ENCODE data around the gene AMH.

Gene AMH

DNA sequence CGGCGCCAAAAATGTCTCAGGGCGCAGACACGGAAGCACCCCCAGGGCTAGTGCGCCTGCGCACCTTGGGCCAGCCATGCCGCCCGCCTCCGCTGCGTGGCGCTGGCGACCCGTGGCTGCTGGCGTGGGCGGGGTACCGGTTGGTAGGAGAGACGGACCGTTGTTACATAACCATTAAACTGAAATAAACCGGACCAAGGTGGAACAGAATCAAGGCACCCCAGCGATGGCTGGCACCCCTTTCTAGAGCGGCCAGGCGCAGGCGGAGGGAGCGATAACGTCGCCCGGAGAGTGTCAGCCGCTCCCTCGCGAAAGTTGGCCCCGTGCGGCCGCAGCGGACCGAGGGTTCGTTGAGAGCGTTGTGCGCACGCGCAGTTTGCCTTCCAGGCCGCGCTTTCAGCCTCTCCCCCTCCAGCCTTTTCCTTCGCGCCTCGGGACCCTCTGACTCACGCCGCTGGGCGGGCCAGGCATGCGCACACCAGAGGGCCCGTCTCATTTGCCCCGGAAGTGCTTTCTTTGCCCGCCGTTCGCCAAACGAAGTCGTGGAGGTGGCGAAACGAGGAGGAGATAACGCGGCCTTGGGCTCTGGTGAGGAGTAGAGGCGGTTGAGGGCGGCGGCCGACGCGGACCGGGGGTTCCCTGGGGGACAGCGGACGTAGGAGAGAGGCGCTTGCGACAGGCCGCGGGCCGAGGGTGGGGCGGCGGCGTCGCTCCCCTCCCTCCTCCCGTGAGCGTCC is 12.6 kb upstream of the AMH start, which contains the start of the genes PLEKHJ1 and SF3A2:
PLEKHJ1 (minus strand) TSS at position 16 of the 737 bp plus-strand sequence. CDS start 81 bp downstream, outside the sequence.
SF3A2 (plus strand) TSS at position 511 of the 737 bp plus-strand sequence. CDS start 6,595 bp downstream, outside the sequence.
- DNase-seq = peak; percentile 78

DNA sequence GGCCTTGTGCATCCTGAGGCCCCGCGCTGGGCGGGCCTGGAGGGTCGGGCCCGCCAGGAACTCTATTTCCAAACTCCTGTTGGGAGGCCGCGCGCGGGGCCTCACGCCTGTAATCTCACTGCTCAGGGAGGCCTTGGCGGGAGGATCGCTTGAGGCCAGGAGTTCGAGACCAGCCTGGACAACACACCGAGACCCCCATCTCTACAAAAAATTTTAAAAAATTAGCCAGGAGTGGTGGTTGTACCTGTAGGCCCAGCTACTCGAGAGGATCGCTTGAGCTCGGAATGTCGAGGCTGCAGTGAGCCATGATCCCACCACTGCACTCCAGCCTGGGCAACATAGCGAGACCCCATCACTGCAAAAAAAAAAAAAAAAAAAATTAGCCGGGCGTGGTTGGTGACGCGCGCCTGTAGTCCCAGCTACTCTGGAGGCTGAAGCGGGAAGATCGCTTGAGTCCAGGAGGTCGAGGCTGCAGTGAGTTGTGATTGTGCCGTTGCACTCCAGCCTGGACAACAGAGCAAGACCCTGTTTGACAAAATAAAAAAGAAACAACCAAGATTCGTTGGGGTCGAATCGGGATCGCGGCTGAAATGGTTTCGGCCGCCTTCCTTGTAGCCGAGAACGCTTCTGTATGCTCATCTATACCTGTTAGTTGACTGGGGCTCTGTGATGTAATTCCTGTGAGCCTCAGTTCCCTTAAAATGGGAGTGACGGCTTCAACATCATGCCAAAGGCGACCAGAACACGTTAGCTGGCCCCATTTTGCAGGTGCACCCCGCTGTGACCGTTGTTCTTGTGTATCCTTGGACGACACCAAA is 11.9 kb upstream of the AMH start:
- no peak for DNase-seq

DNA sequence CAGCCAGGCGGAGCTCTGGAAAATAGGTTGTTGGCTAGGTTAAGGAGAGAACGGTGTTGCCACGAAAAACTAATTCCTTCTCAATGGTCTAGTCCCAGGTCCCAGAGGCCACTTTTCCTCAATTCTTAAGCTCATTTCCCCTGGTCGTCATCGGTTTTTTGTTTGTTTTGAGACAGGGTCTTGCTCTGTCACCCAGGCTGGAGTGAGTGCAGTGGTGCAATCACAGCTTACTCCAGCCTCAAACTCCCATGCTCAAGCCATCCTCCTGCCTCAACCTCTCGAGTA is 11.3 kb upstream of the AMH start:
- DNase-seq = no peak

DNA sequence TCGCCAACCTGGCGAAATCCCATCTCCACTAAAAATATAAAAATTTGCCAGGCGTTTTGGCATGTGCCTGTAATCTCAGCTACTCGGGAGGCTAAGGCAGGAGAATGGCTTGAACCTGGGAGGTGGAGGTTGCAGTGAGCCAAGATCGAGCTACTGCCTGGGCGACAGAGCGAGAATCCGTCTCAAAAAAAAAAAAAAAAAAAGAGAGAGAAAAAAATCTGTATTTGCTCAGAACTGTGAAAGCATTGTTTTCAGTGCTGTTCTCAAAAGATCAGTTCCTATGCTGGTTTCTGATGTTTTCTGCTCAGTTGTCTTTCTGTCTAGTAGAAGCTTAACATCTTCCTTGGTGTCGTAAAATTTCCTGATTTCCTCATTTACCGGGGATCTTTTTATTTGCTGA is 9.9 kb upstream of the AMH start:
- no peak for DNase-seq

DNA sequence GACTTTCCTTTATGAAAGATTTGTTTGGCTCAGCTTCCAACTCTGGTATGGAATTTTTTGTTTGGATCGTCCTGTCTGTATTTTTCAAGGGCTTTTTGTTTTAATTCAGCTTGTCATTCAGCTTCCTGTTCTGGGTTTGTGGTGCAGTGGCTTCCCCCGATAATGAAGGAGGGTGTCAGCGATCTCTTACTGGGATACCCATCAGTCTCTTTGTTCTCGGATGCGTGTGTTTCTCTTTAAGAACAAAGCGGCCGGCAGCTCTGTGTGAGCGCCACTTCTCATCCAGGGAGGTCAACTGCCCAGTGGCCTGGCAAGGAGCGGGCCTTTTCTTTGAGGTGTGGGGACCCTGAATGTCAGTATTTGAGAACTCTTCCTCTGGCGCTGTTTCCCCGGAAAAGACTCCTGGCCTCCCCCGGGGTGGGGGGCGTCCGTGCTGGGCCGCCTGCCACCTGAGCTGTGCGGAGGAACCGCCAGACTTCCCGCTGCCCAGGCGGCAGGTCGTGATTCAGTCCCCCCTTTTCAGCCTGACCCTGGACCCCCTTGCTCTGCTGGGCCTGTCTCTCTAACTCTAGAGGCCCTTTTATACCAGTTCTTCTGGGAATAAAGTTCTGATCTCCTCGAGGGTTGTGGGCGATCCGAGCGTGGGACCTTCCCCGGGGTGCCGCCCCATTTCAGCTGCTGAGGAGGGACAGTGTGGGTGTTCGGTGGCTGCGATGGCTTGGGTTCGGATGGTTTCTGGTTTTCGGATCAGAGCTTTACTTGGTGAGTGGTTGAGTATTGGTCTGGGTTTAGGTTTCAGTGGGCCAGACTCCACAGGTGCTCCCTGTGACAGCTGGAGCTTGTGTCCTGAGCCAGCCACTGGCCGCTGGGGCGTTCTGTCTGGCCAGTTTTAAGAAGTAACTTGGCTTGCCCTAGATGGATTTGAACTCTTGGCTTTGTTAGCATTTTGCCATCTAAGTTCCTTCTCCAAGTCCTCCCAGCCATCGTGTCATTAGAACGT is 9.1 kb upstream of the AMH start:
- no peak for DNase-seq

DNA sequence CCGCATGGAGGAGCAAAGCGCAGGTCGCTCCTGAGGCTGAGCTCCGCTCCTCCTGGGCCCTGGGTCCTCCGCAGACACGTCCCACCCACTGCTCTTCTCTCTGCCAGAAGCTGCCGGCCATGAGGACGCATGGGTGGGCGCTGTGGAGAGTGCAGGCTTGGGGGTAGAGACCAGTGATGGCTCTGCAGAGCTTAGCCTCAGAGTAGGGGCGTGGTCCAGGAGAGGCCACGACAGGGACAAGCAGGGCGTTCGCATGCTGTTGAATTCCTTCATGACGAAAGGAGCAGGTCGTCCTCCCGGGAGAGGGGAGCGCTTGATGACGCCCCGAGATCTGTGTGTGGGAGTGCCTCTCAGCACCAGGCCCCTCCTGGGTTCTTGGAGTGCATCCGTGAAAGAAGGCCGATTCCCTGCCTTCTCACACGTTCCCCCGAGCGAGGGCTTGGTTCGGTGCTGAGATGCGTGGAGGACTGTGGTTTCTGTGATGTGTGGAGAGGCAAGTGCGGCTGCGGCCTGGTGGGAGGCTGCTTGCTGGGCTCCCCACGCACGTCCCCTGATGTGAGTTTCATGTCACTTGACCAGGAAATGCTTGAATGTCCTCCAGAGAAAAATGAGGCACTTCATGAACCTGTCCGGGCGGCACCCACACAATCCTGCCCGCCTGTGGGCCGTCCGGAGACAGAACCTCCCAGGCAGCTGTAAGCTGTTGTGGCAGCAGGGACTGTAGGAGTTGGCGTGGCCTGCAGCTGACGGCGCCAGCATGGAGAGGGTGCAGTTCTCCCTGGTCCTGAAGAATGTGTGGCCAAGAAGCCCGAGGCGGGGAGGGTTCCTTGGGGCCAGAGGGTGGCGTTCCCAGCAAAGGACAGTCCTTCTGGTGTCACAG is 8.0 kb upstream of the AMH start:
- DNase-seq = no peak

DNA sequence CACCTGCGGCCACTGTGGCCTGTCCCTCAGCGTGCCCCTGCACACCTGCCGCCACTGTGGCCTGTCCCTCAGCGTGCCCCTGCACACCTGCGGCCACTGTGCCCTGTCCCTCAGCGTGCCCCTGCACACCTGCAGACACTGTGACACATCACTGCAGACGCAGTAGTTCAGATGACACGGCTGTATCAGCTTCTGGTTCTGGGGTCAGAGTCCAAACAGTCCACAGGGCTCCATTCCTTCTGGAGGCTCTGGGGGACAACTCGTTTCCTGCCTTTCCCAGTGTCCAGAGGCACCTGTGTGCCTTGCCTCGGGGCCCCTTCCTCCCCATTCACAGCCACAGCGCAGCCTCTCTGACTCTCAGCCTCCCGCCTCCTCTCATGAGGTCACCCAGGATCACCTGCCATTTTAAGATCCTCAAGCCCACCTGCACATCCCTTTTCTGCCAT is 7.0 kb upstream of the AMH start:
- no peak for DNase-seq

DNA sequence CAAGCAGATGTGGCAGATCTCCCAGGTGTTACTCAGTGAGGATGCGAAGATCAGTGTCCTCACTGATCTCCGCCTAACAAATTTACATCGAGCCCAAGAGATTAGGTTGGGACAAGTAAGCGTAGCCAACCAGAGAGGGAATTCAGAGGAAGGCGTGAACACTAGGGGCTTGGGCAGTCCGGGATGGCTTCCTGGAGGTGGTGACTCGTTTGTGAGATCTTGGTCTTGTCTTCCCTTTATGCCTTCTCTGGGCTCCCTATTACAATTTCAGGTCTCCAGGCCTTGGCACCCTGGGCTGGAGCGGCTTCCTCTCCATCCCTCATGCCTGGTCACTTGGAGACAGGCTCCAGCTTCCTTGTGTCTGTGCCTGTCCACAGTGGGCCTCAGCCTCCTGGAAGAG is 6.3 kb upstream of the AMH start:
- DNase-seq = no peak

DNA sequence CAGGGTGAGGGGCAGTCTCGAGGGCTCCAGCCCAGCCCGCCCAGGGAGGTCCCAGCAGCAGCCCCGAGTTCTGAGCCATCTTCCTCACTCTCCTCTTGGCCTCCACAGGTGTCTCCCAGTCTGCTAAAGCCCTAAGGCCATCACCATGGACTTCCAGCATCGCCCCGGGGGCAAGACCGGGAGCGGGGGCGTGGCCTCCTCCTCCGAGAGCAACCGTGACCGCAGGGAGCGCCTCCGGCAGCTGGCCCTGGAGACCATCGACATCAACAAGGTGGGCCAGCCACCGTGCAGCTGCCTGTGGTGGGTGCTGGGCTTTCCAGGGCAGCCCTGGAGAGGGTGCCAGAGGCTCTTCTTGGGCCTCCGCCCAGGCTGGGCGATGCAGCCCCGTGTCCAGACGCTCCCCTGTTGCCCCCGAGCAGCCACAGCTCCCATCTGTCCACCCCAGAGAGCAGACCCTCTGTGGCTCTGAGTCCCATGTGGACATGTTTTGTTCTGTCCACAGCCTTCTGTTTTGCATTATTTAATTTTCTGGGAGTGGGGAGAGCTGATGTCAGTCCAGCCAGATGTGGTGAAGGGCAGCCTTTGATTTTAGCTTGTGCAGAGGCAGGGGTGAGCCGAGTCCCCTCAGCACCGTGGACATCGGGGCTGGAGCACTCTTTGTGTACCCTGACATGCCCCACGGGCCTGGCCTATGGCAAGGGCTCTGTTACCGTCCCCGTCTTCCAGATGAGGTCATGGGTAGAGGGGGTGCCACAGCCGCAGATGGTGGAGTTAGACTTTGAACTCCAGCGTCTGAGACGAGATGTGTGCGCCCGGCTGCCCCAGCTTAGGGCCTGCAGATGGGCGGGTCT is 5.6 kb upstream of the AMH start:
- DNase-seq = no peak

DNA sequence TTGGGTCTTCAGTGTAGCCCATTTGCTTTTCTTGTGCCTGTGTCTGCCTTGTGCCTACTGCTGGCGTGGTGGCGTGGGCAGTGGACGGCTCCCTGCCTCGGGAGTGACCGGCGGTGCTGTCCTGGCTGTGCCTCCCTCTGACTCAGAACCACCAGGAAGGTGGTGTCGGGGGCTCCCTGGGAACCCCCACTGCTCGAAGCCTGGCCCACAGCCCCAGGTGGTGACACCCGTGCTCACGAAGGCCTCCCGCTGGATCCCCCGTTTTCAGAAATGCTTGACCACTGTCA is 5.1 kb upstream of the AMH start:
- no peak for DNase-seq

DNA sequence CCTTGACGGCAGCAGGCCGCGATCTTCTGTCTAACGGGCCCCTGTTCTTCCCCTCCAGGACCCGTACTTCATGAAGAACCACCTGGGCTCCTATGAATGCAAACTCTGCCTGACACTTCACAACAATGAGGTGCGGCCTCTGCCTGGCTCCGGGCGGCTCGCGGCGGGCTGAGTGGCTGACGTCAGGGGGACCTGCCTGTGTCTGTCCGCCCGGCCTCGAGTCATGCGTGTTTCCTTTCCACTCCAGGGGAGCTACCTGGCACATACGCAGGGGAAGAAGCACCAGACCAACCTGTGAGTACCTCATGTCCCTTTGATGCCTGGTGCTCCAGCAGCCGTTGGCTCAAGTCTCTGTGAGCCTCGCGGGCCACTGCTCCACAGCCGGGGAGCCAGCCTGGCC is 4.6 kb upstream of the AMH start:
- DNase-seq = no peak

DNA sequence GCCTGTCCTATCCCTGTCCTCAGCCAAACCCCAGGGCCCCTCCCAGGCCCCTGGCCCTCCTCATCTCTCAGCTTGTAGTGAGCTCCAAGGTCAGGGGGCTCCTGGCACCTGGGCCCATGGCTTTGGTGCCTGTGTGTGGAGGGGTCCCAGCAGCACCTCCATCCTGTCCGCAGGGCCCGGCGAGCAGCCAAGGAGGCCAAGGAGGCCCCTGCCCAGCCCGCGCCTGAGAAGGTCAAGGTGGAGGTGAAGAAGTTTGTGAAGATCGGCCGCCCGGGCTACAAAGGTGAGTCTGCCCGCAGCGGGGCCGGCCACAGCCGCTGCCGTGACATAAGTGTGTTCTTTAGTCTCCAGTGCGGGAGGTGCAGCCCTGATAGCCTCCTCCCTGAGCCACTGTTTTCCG is 3.9 kb upstream of the AMH start:
- no peak for DNase-seq

DNA sequence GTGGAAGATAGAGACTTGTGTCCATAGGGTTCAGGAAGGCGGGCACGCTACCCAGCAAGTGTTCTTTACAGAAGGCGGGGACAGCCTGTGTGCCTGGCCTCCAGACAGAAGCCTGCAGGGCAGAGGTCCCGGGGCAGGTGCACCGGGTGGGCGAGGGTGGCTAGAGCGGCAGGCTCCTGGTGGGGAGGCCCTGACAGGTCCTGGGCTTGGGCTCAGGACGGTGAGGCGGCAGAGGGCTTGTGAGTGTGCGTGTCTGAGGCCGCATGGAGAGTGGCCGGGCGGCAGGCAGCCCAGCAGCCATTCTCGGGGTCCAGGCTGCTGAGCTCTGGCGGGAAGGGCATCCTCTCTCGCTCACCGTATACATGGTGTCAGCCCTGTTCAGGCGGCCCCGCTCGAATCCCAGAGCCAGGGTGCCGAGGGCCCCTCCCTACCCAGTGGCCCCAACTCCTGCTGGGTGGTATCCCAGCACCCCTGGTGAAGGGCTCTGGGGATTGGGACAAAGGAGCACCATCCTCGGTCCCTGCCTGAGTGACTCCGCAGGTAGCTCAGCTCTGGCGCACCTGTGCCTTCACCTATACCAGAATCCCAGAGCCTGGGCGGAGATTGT is 3.0 kb upstream of the AMH start:
- DNase-seq = no peak

DNA sequence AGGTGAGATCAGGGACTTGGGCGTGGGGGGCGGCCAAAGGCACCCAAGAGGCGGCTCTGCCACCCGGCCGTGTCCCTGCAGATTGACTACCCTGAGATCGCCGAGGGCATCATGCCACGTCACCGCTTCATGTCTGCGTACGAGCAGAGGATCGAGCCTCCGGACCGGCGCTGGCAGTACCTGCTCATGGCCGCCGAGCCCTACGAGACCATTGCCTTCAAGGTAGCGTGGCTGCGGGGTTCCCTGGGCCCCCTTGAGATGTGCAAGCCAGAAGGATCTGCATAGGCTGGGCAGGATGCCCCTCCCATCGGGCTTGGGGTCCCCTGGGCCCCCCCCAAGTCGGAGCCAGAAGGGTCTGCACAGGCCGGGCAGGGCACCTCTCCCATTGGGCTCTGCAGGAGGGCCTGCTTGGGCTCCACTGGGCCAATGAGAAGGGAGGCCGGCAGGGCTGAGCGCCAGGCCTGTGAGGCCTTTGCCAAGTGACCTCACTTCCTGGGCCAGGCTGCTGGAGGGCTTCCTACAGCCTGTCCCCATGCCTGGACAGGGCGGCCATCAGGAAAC is 2.2 kb upstream of the AMH start:
- DNase-seq = no peak

DNA sequence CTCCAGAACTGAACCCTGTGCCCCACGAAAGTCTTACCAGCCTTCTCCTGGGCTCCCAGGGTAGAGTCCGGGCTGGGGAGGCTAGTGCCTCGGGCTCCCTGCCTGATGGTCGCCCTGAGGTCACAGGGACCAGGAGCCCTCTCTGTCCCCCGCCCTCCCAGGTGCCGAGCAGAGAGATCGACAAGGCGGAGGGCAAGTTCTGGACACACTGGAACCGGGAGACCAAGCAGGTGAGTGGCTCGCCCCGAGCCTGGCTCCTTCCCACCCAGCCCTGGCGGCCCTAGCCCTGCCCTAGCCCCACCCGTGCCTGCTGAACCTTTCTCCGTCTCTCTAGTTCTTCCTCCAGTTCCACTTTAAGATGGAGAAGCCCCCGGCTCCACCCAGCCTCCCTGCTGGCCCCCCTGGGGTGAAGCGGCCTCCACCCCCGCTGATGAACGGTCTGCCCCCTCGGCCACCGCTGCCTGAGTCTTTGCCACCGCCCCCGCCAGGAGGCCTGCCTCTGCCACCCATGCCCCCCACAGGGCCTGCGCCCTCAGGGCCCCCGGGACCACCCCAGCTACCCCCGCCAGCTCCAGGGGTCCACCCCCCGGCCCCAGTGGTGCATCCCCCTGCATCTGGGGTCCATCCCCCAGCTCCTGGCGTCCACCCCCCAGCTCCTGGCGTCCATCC is 1.6 kb upstream of the AMH start:
- DNase-seq = no peak

DNA sequence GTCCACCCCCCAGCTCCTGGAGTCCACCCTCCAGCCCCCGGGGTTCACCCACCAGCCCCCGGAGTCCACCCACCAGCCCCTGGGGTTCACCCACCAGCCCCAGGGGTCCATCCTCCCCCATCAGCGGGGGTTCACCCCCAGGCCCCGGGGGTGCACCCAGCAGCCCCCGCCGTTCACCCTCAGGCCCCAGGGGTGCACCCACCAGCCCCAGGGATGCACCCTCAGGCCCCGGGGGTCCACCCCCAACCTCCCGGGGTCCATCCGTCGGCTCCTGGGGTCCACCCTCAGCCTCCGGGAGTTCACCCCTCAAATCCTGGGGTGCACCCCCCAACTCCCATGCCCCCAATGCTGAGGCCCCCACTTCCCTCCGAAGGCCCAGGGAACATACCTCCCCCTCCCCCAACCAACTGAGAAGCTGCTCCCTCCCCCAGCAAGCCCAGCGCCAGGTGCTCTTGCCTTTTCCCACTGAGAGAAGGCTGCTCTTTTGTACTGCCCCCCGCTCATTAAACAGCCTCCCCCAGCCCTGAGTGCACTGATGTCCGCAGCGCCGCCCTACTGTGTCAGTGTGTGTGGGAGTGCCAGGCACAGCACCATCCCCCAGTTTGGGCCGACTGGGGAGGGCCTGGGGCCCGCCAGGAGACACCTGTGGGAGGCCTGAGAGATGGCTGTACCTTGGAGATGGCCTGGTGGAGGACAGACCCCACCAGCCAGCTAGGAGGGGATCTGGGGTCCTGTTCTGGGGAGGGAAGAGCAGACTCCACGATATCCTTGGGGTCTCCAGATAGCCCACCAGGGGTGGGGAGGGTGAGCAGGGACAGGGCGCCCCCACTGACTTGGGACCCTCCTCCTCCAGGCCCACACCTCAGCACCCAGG is 750 bp upstream of the AMH start:
- DNase-seq = no peak

DNA sequence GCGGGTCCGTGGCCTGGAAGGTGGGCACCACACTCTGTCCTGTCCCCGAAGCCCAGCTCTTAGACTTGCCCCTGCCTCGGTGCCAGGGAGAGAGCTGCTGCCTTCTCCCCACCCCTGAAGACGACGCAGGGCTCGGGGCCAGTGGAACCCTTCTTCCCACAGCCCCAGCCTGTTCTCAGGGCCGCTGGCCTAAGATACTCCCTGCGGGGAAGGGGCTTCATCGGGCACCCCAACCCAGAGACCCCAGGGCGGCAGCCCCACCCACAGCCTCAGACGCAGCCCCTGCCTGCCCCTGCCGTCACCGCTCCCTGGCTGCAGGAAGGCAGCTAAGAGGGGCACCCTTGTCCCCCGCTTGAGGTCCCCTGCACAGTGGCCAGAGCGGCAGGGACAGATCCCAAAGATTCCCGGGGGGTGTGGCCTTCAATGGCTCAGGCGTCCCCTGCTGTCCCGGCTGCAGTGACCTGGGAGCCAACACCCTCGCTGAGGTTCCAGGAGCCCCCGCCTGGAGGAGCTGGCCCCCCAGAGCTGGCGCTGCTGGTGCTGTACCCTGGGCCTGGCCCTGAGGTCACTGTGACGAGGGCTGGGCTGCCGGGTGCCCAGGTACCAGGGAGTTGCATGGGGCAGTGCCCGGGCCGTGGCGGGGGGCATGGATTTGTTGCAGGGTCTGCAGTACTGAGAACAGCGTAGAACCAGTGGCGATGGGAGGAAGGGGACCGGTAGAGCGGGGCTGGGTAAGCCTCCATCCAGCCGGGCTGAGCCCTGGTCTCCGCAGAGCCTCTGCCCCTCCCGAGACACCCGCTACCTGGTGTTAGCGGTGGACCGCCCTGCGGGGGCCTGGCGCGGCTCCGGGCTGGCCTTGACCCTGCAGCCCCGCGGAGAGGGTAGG is 1.0 kb downstream of the AMH start:
- DNase-seq = no peak

DNA sequence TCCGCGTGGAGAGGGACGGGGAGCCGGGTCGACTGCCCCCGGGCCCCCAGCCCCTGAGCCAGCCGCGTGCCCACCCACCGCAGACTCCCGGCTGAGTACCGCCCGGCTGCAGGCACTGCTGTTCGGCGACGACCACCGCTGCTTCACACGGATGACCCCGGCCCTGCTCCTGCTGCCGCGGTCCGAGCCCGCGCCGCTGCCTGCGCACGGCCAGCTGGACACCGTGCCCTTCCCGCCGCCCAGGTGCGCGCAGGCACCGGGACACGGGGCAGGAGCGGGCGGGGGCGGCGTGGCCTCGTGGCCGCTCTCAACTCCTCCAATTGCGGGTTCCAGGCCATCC is 1.6 kb downstream of the AMH start:
- DNase-seq = no peak
